Hepatocyte (in vitro differentiated cells): ENCODE measurements around the gene CYP4F8. TPM values are rescaled to one million over a fixed set of nuclear protein-coding genes. Genes with fewer than 3 reads are reported as not detected.

Source experiments
- DNase-seq: peaks from one replicate; pipeline ENCODE4 v3.0.0-alpha.2; 2016; ENCODE audit warnings: low spot score
- H2AFZ ChIP-seq: fragments of 200-600 bp; sonication (generic); 2 replicates; pipeline ENCODE4 v1.6.0; 2016; ENCODE audit warnings: antibody characterized with exemption, mild to moderate bottlenecking
- H3K27ac ChIP-seq: fragments of 200-600 bp; sonication (generic); 2 replicates; pipeline ENCODE4 v1.5.1; 2016; ENCODE audit warnings: mild to moderate bottlenecking
- H3K27me3 ChIP-seq: fragments of 200-600 bp; sonication (generic); 2 replicates; pipeline ENCODE4 v1.6.1; 2016
- H3K36me3 ChIP-seq: fragments of 200-600 bp; sonication (generic); replicated peaks from 2 replicates; pipeline ENCODE4 v1.5.1; 2016; ENCODE audit warnings: low read depth; ENCODE audit not compliant: insufficient read depth
- H3K4me1 ChIP-seq: fragments of 200-600 bp; sonication (generic); 2 replicates; pipeline ENCODE4 v1.5.1; 2016; ENCODE audit warnings: mild to moderate bottlenecking, moderate library complexity; ENCODE audit not compliant: insufficient read depth
- H3K4me2 ChIP-seq: fragments of 200-600 bp; sonication (generic); 2 replicates; pipeline ENCODE4 v1.6.0; 2016
- H3K4me3 ChIP-seq: fragments of 200-600 bp; sonication (generic); 2 replicates; pipeline ENCODE4 v1.5.1; 2016; ENCODE audit warnings: mild to moderate bottlenecking
- H3K79me2 ChIP-seq: fragments of 200-600 bp; sonication (generic); 2 replicates; pipeline ENCODE4 v1.6.0; 2017; ENCODE audit warnings: mild to moderate bottlenecking
- H3K9me2 ChIP-seq: fragments of 200-600 bp; sonication (generic); replicated peaks from 2 replicates; pipeline ENCODE4 v1.6.0; 2017; ENCODE audit warnings: mild to moderate bottlenecking; ENCODE audit not compliant: insufficient read depth
- H3K9me3 ChIP-seq: fragments of 200-600 bp; sonication (generic); 2 replicates; pipeline ENCODE4 v1.5.1; 2016; ENCODE audit warnings: low read depth, mild to moderate bottlenecking
- H4K20me1 ChIP-seq: fragments of 200-600 bp; sonication (generic); 2 replicates; pipeline ENCODE4 v1.6.0; 2016; ENCODE audit warnings: mild to moderate bottlenecking; ENCODE audit not compliant: insufficient read depth, poor library complexity, severe bottlenecking
- CTCF ChIP-seq: fragments of 200-600 bp; sonication (generic); IDR thresholded peaks from 2 replicates; pipeline ENCODE4 v1.5.1; 2016; ENCODE audit warnings: antibody characterized with exemption, mild to moderate bottlenecking; ENCODE audit not compliant: poor library complexity
- EZH2 ChIP-seq: fragments of 200-600 bp; sonication (generic); IDR thresholded peaks from 2 replicates; pipeline ENCODE4 v1.6.1; 2016; ENCODE audit warnings: antibody characterized with exemption, mild to moderate bottlenecking, borderline replicate concordance
- EZH2phosphoT487 ChIP-seq: fragments of 200-600 bp; sonication (generic); IDR thresholded peaks from one replicate; pipeline ENCODE4 v1.6.1; 2018; ENCODE audit warnings: antibody characterized with exemption, mild to moderate bottlenecking, low read depth, moderate library complexity; ENCODE audit not compliant: unreplicated experiment, severe bottlenecking
- WGBS: methylation state at CpG from one replicate; pipeline ENCODE4 v1.1.6; 2016; ENCODE audit warnings: low lambda C conversion rate; ENCODE audit errors: missing lambda C conversion rate; 5-methylcytosine and 5-hydroxymethylcytosine counted together
- polyA plus RNA-seq: library from polyadenylated mRNA; unstranded; fragments of >200 nt; fragmentation: Nextera tagmentation; extraction: Ambion mirVana; gene quantifications from 2 replicates; pipeline ENCODE4 v1.2.1, GENCODE V29; 2016
- total RNA-seq: library from RNA; depleted of rRNA; stranded (reverse); fragments of >200 nt; gene quantifications from 2 replicates; pipeline ENCODE4 v1.2.3, GENCODE V29; 2014

The CYP4F8 gene
- total and polyA plus RNA-seq, 2 experiments from 2014 or later: not detected

- Histone ChIP-seq H4K20me1 (no peaks in the 10 kb centered on the region), H3K9me3 (no peaks in the 10 kb centered on the region), H3K4me1 (no peaks in the 10 kb centered on the region), H3K4me2 (no peak overlapping the region), H3K36me3 (no peaks in the 10 kb centered on the region), H2AFZ (no peak overlapping the region), H3K9me2 (no peaks in the 10 kb centered on the region), H3K4me3 (no peak overlapping the region), H3K27ac (no peak overlapping the region), H3K27me3 (no peaks in the 10 kb centered on the region), H3K79me2 (no peaks in the 10 kb centered on the region)
- TF ChIP-seq EZH2phosphoT487: no peak
- TF ChIP-seq EZH2: no peak
- TF ChIP-seq CTCF: no peak
- DNase-seq: no peak
- WGBS: 92% methylated on average over 3 of the region's 3 CpGs
These were observed 1.7 kb upstream of the CYP4F8 start for GRCh38 chr19:15613338-15613737.

GRCh38 chr19:15615526-15615925, 508 bp downstream of the CYP4F8 start:
- Histone ChIP-seq H3K27ac (no peak overlapping the region), H2AFZ (no peak overlapping the region), H3K4me3 (no peak overlapping the region), H3K4me1 (no peaks in the 10 kb centered on the region), H3K9me2 (no peaks in the 10 kb centered on the region), H4K20me1 (no peaks in the 10 kb centered on the region), H3K4me2 (no peak overlapping the region), H3K27me3 (no peaks in the 10 kb centered on the region), H3K79me2 (no peaks in the 10 kb centered on the region), H3K36me3 (no peaks in the 10 kb centered on the region), H3K9me3 (no peaks in the 10 kb centered on the region)
- DNase-seq: no peak
- 62% methylated on average over 12 of the region's 14 CpGs for WGBS
- TF ChIP-seq CTCF (no peak), EZH2phosphoT487 (no peak), EZH2 (no peak)

GRCh38 chr19:15616183-15616582, 1.2 kb downstream of the CYP4F8 start:
- Histone ChIP-seq H3K36me3 (no peaks in the 10 kb centered on the region), H2AFZ (no peak overlapping the region), H3K27ac (no peak overlapping the region), H3K4me3 (no peak overlapping the region), H3K9me3 (no peaks in the 10 kb centered on the region), H3K79me2 (no peaks in the 10 kb centered on the region), H3K4me2 (no peak overlapping the region), H3K27me3 (no peaks in the 10 kb centered on the region), H4K20me1 (no peaks in the 10 kb centered on the region), H3K9me2 (no peaks in the 10 kb centered on the region), H3K4me1 (no peaks in the 10 kb centered on the region)
- no peak for DNase-seq
- WGBS: 86% methylated on average over 4 of the region's 4 CpGs
- no peak for TF ChIP-seq EZH2
- TF ChIP-seq EZH2phosphoT487: no peak
- no peak for TF ChIP-seq CTCF
